Kidney (tissue), 14 donors: ENCODE data around the gene BEST3. TPM values are rescaled to one million over a fixed set of nuclear protein-coding genes. Genes with fewer than 3 reads are reported as not detected.

ENCODE experiments used
- DNase-seq, 5 donors: peaks; one replicate each; pipeline ENCODE4 v3.0.0-alpha.2; 2013 to 2020
- FAIRE-seq: peaks from 2 replicates; lab custom pipeline; 2012; peaks lifted over from hg19 to GRCh38; lab: Jason Lieb, UNC
- H3K27ac ChIP-seq, 2 donors: one replicate each; pipeline ENCODE4 v1.7.0; 2013; ENCODE audit warnings: low read depth in 2 of 2, low read length in 2 of 2, inconsistent platforms in 1 of 2
- H3K27me3 ChIP-seq: one replicate; pipeline ENCODE4 v1.7.1; 2013; ENCODE audit warnings: low read length, inconsistent platforms; ENCODE audit not compliant: control insufficient read depth, insufficient read depth
- H3K36me3 ChIP-seq, 3 donors: one replicate each; pipeline versions ENCODE4 v1.7.0 to v1.7.1; 2013; ENCODE audit warnings: low read length in 3 of 3, control low read depth in 1 of 3, inconsistent platforms in 1 of 3; ENCODE audit not compliant: insufficient read depth in 3 of 3, control insufficient read depth in 2 of 3
- H3K4me1 ChIP-seq, 3 donors: one replicate each; pipeline versions ENCODE4 v1.7.0 to v1.7.1; 2013; ENCODE audit warnings: low read length in 3 of 3, inconsistent platforms in 1 of 3, low read depth in 1 of 3; ENCODE audit not compliant: control insufficient read depth in 2 of 3, insufficient read depth in 2 of 3
- H3K4me3 ChIP-seq, 3 donors: one replicate each; pipeline versions ENCODE4 v1.7.0 to v1.8.1; 2013; ENCODE audit warnings: low read length in 3 of 3, control low read depth in 1 of 3, inconsistent platforms in 1 of 3
- H3K9ac ChIP-seq, 3 donors: one replicate each; pipeline versions ENCODE4 v1.7.0 to v1.7.1; 2013; ENCODE audit warnings: low read length in 3 of 3, control low read depth in 1 of 3, inconsistent platforms in 1 of 3
- H3K9me3 ChIP-seq, 3 donors: one replicate each; pipeline versions ENCODE4 v1.7.0 to v1.7.1; 2013; ENCODE audit warnings: low read length in 3 of 3, control low read depth in 1 of 3, inconsistent platforms in 1 of 3; ENCODE audit not compliant: control insufficient read depth in 2 of 3, insufficient read depth in 1 of 3
- CTCF ChIP-seq: IDR thresholded peaks from 3 replicates; pipeline ENCODE4 v1.5.1; 2012; ENCODE audit warnings: mild to moderate bottlenecking, moderate library complexity, borderline replicate concordance; ENCODE audit not compliant: insufficient read depth; ENCODE audit errors: extremely low read depth
- intact Hi-C: fragments of 100-400 bp; cut with DNase I; formaldehyde crosslinking; loops from one replicate; pipeline ENCODE4 v1.11.1; 2022
- polyA plus RNA-seq: library from polyadenylated mRNA; stranded (reverse); fragments of 350-450 nt; fragmentation: Illumina TruSeq; extraction: RNeasy Lipid Tissue Mini Kit (QIAGEN cat#74804); gene quantifications from one replicate; pipeline ENCODE4 v1.2.3, GENCODE V29; 2014; ENCODE audit warnings: low read depth, low replicate concordance; ENCODE audit not compliant: insufficient read depth
- total RNA-seq: library from RNA; stranded (reverse); fragmentation: NEBNext Ultra II Directional; extraction: Animal tissue kit (Norgen Biotek cat#: 25700); gene quantifications from one replicate; pipeline ENCODE4 v1.2.1, GENCODE V29; 2021
- donor health status: control.
- donor health status: control.
- donor health status: control.
- donor health status: control.
- donor health status: control.
- donor health status: DM: yes; HTN: yes; CAD: no.
- donor health status: Normal renal cell carcinoma (clear cell type).

BEST3 gene
- total and polyA plus RNA-seq, 2 donors from 2014 or later, result 0.57 to 0.82 TPM

DNA sequence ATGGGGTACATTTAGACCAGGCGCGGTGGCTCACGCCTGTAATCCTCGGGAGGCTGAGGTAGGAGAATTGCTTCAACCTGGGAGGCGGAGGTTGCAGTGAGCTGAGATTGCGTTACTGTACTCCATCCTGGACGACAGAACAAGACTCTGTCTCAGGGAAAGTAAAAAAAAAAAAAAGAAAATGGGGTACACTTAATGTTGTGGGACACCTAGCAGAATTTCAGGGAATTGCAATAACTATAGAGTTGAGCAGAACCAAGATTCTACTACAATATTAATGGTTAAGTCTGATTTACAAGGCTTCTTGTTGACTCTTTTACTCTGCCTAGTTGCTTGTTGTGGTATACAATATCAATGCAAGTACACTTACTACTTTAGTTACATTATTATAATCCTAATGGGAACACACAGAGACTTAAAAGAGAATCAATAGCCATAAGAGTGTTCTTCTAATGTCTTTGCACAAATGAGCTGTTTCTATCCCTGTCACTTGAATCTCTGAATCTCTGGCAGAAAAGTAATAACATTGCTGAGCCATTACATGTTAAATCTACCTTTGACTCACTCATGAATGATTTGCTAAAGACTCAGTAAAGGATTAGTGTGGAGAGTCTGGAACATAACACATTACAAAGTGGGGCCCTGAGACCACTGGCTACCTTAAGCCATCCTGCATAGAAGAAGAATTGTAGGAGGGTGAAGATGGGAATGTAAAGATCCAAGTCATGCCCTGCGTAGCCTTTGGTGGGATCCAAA is 22.7 kb downstream of the BEST3 start:
- Histone ChIP-seq H3K9ac (no peak overlapping the region), H3K4me3 (no peak overlapping the region), H3K4me1 (peaks cover 0 to 2% (median 0%) of the 10 kb centered on the region in 3 donors), H3K36me3 (no peaks in the 10 kb centered on the region), H3K27ac (no peak overlapping the region), H3K9me3 (no peaks in the 10 kb centered on the region), H3K27me3 (no peaks in the 10 kb centered on the region)
- DNase-seq (no peak), FAIRE-seq (no peak)
- intact Hi-C loops, result no loop called here
- TF ChIP-seq CTCF, result no peak

- intact Hi-C loops, result no loop called here
- no peak overlapping the region for H3K27ac ChIP-seq
- no peak overlapping the region for H3K4me3 ChIP-seq
- no peaks in the 10 kb centered on the region for H3K9me3 ChIP-seq
- no peak overlapping the region for H3K9ac ChIP-seq
- no peaks in the 10 kb centered on the region for H3K27me3 ChIP-seq
- DNase-seq (no peak), FAIRE-seq (no peak)
- H3K36me3 ChIP-seq, result no peaks in the 10 kb centered on the region
- TF ChIP-seq CTCF, result no peak
- H3K4me1 ChIP-seq, result peaks cover 0 to 2% (median 0%) of the 10 kb centered on the region in 3 donors
Measured at GRCh38 chr12:69672195-69672594, 26.9 kb downstream of the BEST3 start.

- TF ChIP-seq CTCF, result no peak
- DNase-seq (no peak), FAIRE-seq (no peak)
- intact Hi-C loops, result no loop called here
- no peaks in the 10 kb centered on the region for H3K4me1 ChIP-seq
- H3K9me3 ChIP-seq, result no peaks in the 10 kb centered on the region
- H3K4me3 ChIP-seq, result no peak overlapping the region
- no peak overlapping the region for H3K27ac ChIP-seq
- no peak overlapping the region for H3K9ac ChIP-seq
- no peaks in the 10 kb centered on the region for H3K36me3 ChIP-seq
- no peaks in the 10 kb centered on the region for H3K27me3 ChIP-seq
Measured at GRCh38 chr12:69671597-69671996, 27.5 kb downstream of the BEST3 start.
